HCT116 (cell line): Measurements from ENCODE around the gene SERPINB6. TPM values are rescaled to one million over a fixed set of nuclear protein-coding genes. Genes with fewer than 3 reads are reported as not detected.

Experiments used
- ATAC-seq: fragments of 200-7000 bp; cut with Tn5 transposase; 2 replicates; pipeline ENCODE4 v1.9.1; 2020; ENCODE audit warnings: mild to moderate bottlenecking, moderate library complexity
- BruUV-seq: library from RNA; stranded (reverse); fragments of 400-500 nt; replicated peaks from 2 replicates; lab custom pipeline; 2021; lab: Mats Ljungman, UMichigan
- CTCF ChIA-PET: fragments of 300-600 bp; sonication (Branson Sonifier 250); formaldehyde crosslinking; loops from one replicate; lab custom pipeline; 2021; ENCODE audit warnings: antibody characterized with exemption; lab: Charles Lee
- POLR2A ChIA-PET: fragments of 300-600, 350-600 bp; sonication (Branson Sonifier 250); formaldehyde crosslinking; loops from one replicate; lab custom pipeline; 2021; ENCODE audit warnings: antibody characterized with exemption; lab: Charles Lee
- RAD21 ChIA-PET, 2 experiments: fragments of 300-600 bp; sonication (Branson Sonifier 250); formaldehyde crosslinking; loops; one replicate each; lab custom pipeline; 2023; ENCODE audit warnings: low total read pairs in 2 of 2; ENCODE audit not compliant: uncharacterized antibody in 2 of 2, unreplicated experiment in 2 of 2, low non-redundant PET in 1 of 2; lab: Charles Lee
- DNase-seq: peaks from one replicate; pipeline ENCODE4 v3.0.0-alpha.2; 2010; ENCODE audit warnings: low read depth, low spot score
- H2AFZ ChIP-seq: fragments of 200-600 bp; shearing (Covaris generic), sonication (generic); 2 replicates; pipeline ENCODE4 v1.6.1; 2017; ENCODE audit warnings: low read depth, mixed run types, mixed read lengths, antibody characterized with exemption, low read length; ENCODE audit not compliant: poor library complexity, severe bottlenecking
- H3K27ac ChIP-seq: 2 replicates; pipeline ENCODE4 v1.5.1; 2012; ENCODE audit warnings: low read depth, low read length
- H3K27me3 ChIP-seq: fragments of 200-600 bp; sonication (generic); 2 replicates; pipeline ENCODE4 v1.6.1; 2016; ENCODE audit warnings: mixed run types, low read length, mixed read lengths; ENCODE audit not compliant: insufficient read depth
- H3K36me3 ChIP-seq, 2 experiments: fragments of 200-500 bp in 1 of 2; fragments of 200-600 bp in 1 of 2; sonication (Bioruptor generic) in 1 of 2; sonication (generic) in 1 of 2; 2 replicates each; pipeline versions ENCODE4 v1.5.1 to v1.6.1; 2014 to 2016; ENCODE audit warnings: low read length in 2 of 2, inconsistent platforms in 1 of 2, mixed read lengths in 1 of 2, mixed run types in 1 of 2; ENCODE audit not compliant: insufficient read depth in 2 of 2, control insufficient read depth in 1 of 2
- H3K4me1 ChIP-seq, 2 experiments: fragments of 200-600 bp in 1 of 2; sonication (generic) in 1 of 2; 2 replicates each; pipeline versions ENCODE4 v1.5.1 to v1.6.1; 2012 to 2017; ENCODE audit warnings: low read length in 2 of 2, inconsistent platforms in 1 of 2, mild to moderate bottlenecking in 1 of 2, mixed read lengths in 1 of 2, mixed run types in 1 of 2, moderate library complexity in 1 of 2; ENCODE audit not compliant: insufficient read depth in 2 of 2, control insufficient read depth in 1 of 2
- H3K4me2 ChIP-seq: fragments of 200-600 bp; sonication (generic); 2 replicates; pipeline ENCODE4 v1.6.1; 2017; ENCODE audit warnings: mixed run types, low read length, mixed read lengths
- H3K4me3 ChIP-seq, 2 experiments: fragments of 200-600 bp in 1 of 2; sonication (generic) in 1 of 2; replicated peaks in 1 of 2; 2 replicates each; pipeline ENCODE4 v1.5.1; 2011 to 2016; ENCODE audit warnings: low read length in 2 of 2, control low read depth in 1 of 2, low read depth in 1 of 2, mild to moderate bottlenecking in 1 of 2, mixed read lengths in 1 of 2, mixed run types in 1 of 2
- H3K79me2 ChIP-seq: fragments of 200-600 bp; sonication (generic); 2 replicates; pipeline ENCODE4 v1.6.1; 2017; ENCODE audit warnings: mild to moderate bottlenecking, mixed run types, low read length, moderate library complexity, mixed read lengths; ENCODE audit not compliant: insufficient read depth
- H3K9ac ChIP-seq: fragments of 200-600 bp; sonication (generic); 2 replicates; pipeline ENCODE4 v1.6.1; 2016; ENCODE audit warnings: low read length, mixed read lengths
- H3K9me2 ChIP-seq: fragments of 200-600 bp; sonication (generic), shearing (Covaris generic); 2 replicates; pipeline ENCODE4 v1.6.1; 2017; ENCODE audit warnings: mixed run types, mild to moderate bottlenecking, moderate library complexity; ENCODE audit not compliant: insufficient read depth
- H3K9me3 ChIP-seq, 2 experiments: fragments of 200-500 bp in 1 of 2; fragments of 200-600 bp in 1 of 2; sonication (Bioruptor generic) in 1 of 2; sonication (generic) in 1 of 2; 2 replicates each; pipeline ENCODE4 v1.6.1; 2014 to 2017; ENCODE audit warnings: low read length in 2 of 2, mixed read lengths in 2 of 2, inconsistent platforms in 1 of 2, low read depth in 1 of 2, mild to moderate bottlenecking in 1 of 2, mixed run types in 1 of 2, moderate library complexity in 1 of 2; ENCODE audit not compliant: control insufficient read depth in 1 of 2, insufficient read depth in 1 of 2
- H4K20me1 ChIP-seq: fragments of 200-600 bp; sonication (generic), shearing (Covaris generic); 2 replicates; pipeline ENCODE4 v1.6.1; 2017; ENCODE audit warnings: mixed run types, mild to moderate bottlenecking, moderate library complexity; ENCODE audit not compliant: insufficient read depth
- CBX3 ChIP-seq: IDR thresholded peaks from 2 replicates; pipeline ENCODE4 v1.6.1; 2012; ENCODE audit warnings: low read depth
- CEBPB ChIP-seq: IDR thresholded peaks from 2 replicates; pipeline ENCODE4 v1.6.1; 2012; ENCODE audit warnings: low read depth
- ELF1 ChIP-seq: IDR thresholded peaks from 2 replicates; pipeline ENCODE4 v1.6.1; 2012; ENCODE audit warnings: low read depth, borderline replicate concordance
- EZH2 ChIP-seq: fragments of 200-600 bp; sonication (generic); IDR thresholded peaks from 2 replicates; pipeline ENCODE4 v1.6.1; 2017; ENCODE audit warnings: antibody characterized with exemption, mixed run types
- FOSL1 ChIP-seq: IDR thresholded peaks from 2 replicates; pipeline ENCODE4 v1.6.1; 2012; ENCODE audit warnings: low read depth
- JUND ChIP-seq: IDR thresholded peaks from 2 replicates; pipeline ENCODE4 v1.6.1; 2012
- POLR2A ChIP-seq: IDR thresholded peaks from 2 replicates; pipeline ENCODE4 v1.7.0; 2011; ENCODE audit warnings: borderline replicate concordance; ENCODE audit not compliant: insufficient read depth, insufficient read length; ENCODE audit errors: extremely low read depth
- POLR2AphosphoS5 ChIP-seq: IDR thresholded peaks from 2 replicates; pipeline ENCODE4 v1.6.1; 2011; ENCODE audit warnings: mild to moderate bottlenecking, low read depth, low read length, moderate library complexity
- SRF ChIP-seq: IDR thresholded peaks from 2 replicates; pipeline ENCODE4 v1.6.1; 2012; ENCODE audit warnings: low read depth
- YY1 ChIP-seq: IDR thresholded peaks from 2 replicates; pipeline ENCODE4 v1.6.1; 2011; ENCODE audit warnings: low read length, low read depth, moderate library complexity, mild to moderate bottlenecking; ENCODE audit not compliant: insufficient replicate concordance; ENCODE audit errors: extremely low read depth
- ZNF274 ChIP-seq: fragments of 200-500 bp; sonication (Bioruptor generic); IDR thresholded peaks from 2 replicates; pipeline ENCODE4 v1.6.1; 2014; ENCODE audit warnings: mild to moderate bottlenecking, low read depth, low read length, inconsistent platforms
- intact Hi-C: fragments of 100-400 bp; cut with micrococcal nuclease; formaldehyde crosslinking; loops from 2 replicates; pipeline ENCODE4 v1.10.0; 2022
- total RNA-seq: library from RNA; stranded (reverse); gene quantifications from one replicate; pipeline ENCODE4 v1.2.1, GENCODE V29; 2021; ENCODE audit not compliant: unreplicated experiment
- TF ChIP-seq, protein P1 (sequence below): IDR thresholded peaks from 2 replicates; pipeline ENCODE4 v1.6.1; 2012
- TF ChIP-seq, protein P2 (sequence below): IDR thresholded peaks from 2 replicates; pipeline ENCODE4 v1.6.1; 2012; ENCODE audit warnings: low read depth

The SERPINB6 gene
- total RNA-seq, 1 experiment from 2014 or later: 103 TPM

DNA sequence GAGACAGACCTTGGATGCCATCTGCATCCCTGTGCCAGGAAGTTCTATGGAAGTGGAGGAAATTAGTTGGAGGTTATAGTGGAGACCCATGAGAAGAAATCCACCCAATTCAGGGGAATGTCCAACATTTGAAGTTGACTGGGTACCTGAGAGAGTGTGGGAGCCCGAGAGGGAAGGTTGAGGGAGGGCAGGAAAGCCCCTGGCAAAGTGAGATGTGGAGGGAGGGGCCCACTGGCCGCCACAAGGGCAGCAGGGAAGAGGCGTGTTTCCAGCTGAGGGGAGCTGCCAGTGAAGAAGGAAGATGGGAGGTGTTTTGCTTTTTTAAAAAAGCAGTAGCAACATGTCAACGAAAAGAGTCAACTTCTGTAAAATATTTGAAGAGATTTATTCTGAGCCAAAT lies 52.0 kb downstream of the SERPINB6 start:
- no peak overlapping the region for H2AFZ ChIP-seq
- no peaks in the 10 kb centered on the region for H3K9me3 ChIP-seq
- H3K4me1 ChIP-seq: no peaks in the 10 kb centered on the region
- no peak overlapping the region for H3K4me3 ChIP-seq
- POLR2A ChIA-PET: no interaction called here
- H4K20me1 ChIP-seq: no peaks in the 10 kb centered on the region
- H3K27me3 ChIP-seq: no peaks in the 10 kb centered on the region
- H3K9ac ChIP-seq: no peak overlapping the region
- no TSS peak for BruUV-seq
- no peaks in the 10 kb centered on the region for H3K36me3 ChIP-seq
- H3K4me2 ChIP-seq: no peak overlapping the region
- TF ChIP-seq SRF: no peak
- no peak for TF ChIP-seq JUND
- TF ChIP-seq CEBPB: no peak
- no peak for TF ChIP-seq POLR2AphosphoS5
- TF ChIP-seq POLR2A: no peak
- TF ChIP-seq ZNF274: no peak
- TF ChIP-seq YY1: no peak
- no peak for TF ChIP-seq FOSL1
- TF ChIP-seq, protein P1, sequence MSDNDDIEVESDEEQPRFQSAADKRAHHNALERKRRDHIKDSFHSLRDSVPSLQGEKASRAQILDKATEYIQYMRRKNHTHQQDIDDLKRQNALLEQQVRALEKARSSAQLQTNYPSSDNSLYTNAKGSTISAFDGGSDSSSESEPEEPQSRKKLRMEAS: no peak
- TF ChIP-seq ELF1: no peak
- no peak for TF ChIP-seq EZH2
- TF ChIP-seq, protein P2, sequence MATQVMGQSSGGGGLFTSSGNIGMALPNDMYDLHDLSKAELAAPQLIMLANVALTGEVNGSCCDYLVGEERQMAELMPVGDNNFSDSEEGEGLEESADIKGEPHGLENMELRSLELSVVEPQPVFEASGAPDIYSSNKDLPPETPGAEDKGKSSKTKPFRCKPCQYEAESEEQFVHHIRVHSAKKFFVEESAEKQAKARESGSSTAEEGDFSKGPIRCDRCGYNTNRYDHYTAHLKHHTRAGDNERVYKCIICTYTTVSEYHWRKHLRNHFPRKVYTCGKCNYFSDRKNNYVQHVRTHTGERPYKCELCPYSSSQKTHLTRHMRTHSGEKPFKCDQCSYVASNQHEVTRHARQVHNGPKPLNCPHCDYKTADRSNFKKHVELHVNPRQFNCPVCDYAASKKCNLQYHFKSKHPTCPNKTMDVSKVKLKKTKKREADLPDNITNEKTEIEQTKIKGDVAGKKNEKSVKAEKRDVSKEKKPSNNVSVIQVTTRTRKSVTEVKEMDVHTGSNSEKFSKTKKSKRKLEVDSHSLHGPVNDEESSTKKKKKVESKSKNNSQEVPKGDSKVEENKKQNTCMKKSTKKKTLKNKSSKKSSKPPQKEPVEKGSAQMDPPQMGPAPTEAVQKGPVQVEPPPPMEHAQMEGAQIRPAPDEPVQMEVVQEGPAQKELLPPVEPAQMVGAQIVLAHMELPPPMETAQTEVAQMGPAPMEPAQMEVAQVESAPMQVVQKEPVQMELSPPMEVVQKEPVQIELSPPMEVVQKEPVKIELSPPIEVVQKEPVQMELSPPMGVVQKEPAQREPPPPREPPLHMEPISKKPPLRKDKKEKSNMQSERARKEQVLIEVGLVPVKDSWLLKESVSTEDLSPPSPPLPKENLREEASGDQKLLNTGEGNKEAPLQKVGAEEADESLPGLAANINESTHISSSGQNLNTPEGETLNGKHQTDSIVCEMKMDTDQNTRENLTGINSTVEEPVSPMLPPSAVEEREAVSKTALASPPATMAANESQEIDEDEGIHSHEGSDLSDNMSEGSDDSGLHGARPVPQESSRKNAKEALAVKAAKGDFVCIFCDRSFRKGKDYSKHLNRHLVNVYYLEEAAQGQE: no peak
- TF ChIP-seq CBX3: no peak
- intact Hi-C loops: no loop called here
- CTCF ChIA-PET: no interaction called here
- no peak for DNase-seq
- no peak overlapping the region for H3K27ac ChIP-seq
- no peaks in the 10 kb centered on the region for H3K79me2 ChIP-seq
- RAD21 ChIA-PET: no interaction called here
- no peaks in the 10 kb centered on the region for H3K9me2 ChIP-seq
- no peak for ATAC-seq
